Testis (tissue), 2 donors: ENCODE results near the gene ARPP21.

Experiments used
- CTCF ChIP-seq, 3 experiments: fragments of 450-650 bp in 2 of 3; fragments of 200-600 bp in 1 of 3; sonication (generic) in 1 of 3; IDR thresholded peaks; one replicate each; pipeline ENCODE4 v1.5.1; 2016 to 2019; ENCODE audit warnings: antibody characterized with exemption in 3 of 3, mild to moderate bottlenecking in 2 of 3, moderate library complexity in 1 of 3
- POLR2A ChIP-seq: fragments of 450-650 bp; IDR thresholded peaks from one replicate; pipeline ENCODE4 v1.6.1; 2017; ENCODE audit warnings: antibody characterized with exemption, mild to moderate bottlenecking, moderate library complexity

- TF ChIP-seq POLR2A (no peak), CTCF (IDR thresholded peaks at IDR 0.05) (no peak)
These were observed 35.3 kb downstream of the ARPP21 start for GRCh38 chr3:35674451-35675109.
